Gastrocnemius medialis (tissue), 4 donors: ENCODE results near the gene TGDS.

Source experiments
- POLR2A ChIP-seq, 2 donors: fragments of 450-650 bp; IDR thresholded peaks; one replicate each; pipeline ENCODE4 v1.6.1; 2017; ENCODE audit warnings: antibody characterized with exemption in 2 of 2, mild to moderate bottlenecking in 2 of 2, moderate library complexity in 2 of 2
- TF ChIP-seq, protein P1 (sequence below), 5 experiments: fragments of 450-650 bp in 3 of 5; fragments of 200-600 bp in 2 of 5; sonication (generic) in 2 of 5; IDR thresholded peaks in 4 of 5; conservative IDR thresholded peaks in 1 of 5; 1 replicate in 4 of 5; 2 replicates in 1 of 5; pipeline ENCODE4 v1.5.1; 2016 to 2019; ENCODE audit warnings: antibody characterized with exemption in 5 of 5, mild to moderate bottlenecking in 3 of 5, moderate library complexity in 3 of 5

DNA sequence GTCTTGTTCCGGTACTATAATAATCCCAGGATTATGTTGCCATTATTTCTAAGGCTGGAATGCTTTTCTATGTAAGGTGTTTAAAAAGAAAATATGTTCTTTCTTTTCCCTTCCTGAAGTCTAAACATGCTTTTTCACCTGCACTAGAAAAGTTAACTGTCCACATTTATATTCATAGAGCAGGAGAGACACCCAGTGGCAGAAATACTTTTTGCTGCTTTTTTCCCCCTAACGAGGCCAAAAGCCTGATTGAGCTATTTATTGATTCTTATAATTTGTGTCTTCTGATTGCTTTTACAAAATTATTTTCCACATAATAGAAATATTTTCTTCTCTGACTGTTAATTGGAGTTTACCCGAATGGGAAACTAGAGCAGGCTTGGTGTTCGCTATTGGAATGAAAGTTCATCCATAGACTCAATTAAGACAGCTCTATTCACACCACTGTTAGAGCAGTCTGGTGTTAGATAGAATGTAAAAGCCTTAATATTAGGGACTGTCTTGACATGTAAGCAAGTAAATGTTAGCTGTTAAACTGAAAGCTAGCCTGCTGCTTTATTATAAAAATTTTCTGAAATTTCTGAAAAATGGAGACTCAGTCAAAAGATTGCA lies 21.5 kb upstream of the TGDS start:
- TF ChIP-seq, protein P1, sequence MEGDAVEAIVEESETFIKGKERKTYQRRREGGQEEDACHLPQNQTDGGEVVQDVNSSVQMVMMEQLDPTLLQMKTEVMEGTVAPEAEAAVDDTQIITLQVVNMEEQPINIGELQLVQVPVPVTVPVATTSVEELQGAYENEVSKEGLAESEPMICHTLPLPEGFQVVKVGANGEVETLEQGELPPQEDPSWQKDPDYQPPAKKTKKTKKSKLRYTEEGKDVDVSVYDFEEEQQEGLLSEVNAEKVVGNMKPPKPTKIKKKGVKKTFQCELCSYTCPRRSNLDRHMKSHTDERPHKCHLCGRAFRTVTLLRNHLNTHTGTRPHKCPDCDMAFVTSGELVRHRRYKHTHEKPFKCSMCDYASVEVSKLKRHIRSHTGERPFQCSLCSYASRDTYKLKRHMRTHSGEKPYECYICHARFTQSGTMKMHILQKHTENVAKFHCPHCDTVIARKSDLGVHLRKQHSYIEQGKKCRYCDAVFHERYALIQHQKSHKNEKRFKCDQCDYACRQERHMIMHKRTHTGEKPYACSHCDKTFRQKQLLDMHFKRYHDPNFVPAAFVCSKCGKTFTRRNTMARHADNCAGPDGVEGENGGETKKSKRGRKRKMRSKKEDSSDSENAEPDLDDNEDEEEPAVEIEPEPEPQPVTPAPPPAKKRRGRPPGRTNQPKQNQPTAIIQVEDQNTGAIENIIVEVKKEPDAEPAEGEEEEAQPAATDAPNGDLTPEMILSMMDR (IDR thresholded peaks at IDR 0.05 in 4 of 5, conservative IDR thresholded peaks at IDR 0.05 in 1 of 5) = peak; percentile 29 to 64 (median 59)
- no peak for TF ChIP-seq POLR2A (IDR thresholded peaks at IDR 0.05)
